Breast epithelium (tissue), 3 donors: Measurements from ENCODE around the gene CADM1.

Experiments
- CTCF ChIP-seq, 3 donors: fragments of 450-650 bp; IDR thresholded peaks; one replicate each; pipeline ENCODE4 v1.5.1; 2016 to 2017; ENCODE audit warnings: antibody characterized with exemption in 3 of 3, mild to moderate bottlenecking in 3 of 3, moderate library complexity in 3 of 3
- POLR2A ChIP-seq: fragments of 450-650 bp; IDR thresholded peaks from one replicate; pipeline ENCODE4 v1.6.1; 2016; ENCODE audit warnings: antibody characterized with exemption, mild to moderate bottlenecking, moderate library complexity

GRCh38 chr11:115222863-115223530, 281.2 kb downstream of the CADM1 start:
- TF ChIP-seq CTCF (IDR thresholded peaks at IDR 0.05) = no peak
- no peak for TF ChIP-seq POLR2A
